Rectal smooth muscle tissue (tissue), 1 donor: Measurements from ENCODE around the gene AKNA.

Source experiments
- H3K27ac ChIP-seq: one replicate; pipeline ENCODE4 v1.7.0; 2013; ENCODE audit warnings: low read depth, low read length, inconsistent platforms
- H3K27me3 ChIP-seq: one replicate; pipeline ENCODE4 v1.7.0; 2013; ENCODE audit warnings: low read length; ENCODE audit not compliant: control insufficient read depth, insufficient read depth
- H3K36me3 ChIP-seq: one replicate; pipeline ENCODE4 v1.7.0; 2013; ENCODE audit warnings: low read length; ENCODE audit not compliant: control insufficient read depth, insufficient read depth
- H3K4me1 ChIP-seq: one replicate; pipeline ENCODE4 v1.7.0; 2013; ENCODE audit warnings: low read length; ENCODE audit not compliant: control insufficient read depth, insufficient read depth
- H3K4me3 ChIP-seq: one replicate; pipeline ENCODE4 v1.7.0; 2013; ENCODE audit warnings: low read length
- H3K9ac ChIP-seq: one replicate; pipeline ENCODE4 v1.7.0; 2013; ENCODE audit warnings: low read length

AKNA gene, protein sequence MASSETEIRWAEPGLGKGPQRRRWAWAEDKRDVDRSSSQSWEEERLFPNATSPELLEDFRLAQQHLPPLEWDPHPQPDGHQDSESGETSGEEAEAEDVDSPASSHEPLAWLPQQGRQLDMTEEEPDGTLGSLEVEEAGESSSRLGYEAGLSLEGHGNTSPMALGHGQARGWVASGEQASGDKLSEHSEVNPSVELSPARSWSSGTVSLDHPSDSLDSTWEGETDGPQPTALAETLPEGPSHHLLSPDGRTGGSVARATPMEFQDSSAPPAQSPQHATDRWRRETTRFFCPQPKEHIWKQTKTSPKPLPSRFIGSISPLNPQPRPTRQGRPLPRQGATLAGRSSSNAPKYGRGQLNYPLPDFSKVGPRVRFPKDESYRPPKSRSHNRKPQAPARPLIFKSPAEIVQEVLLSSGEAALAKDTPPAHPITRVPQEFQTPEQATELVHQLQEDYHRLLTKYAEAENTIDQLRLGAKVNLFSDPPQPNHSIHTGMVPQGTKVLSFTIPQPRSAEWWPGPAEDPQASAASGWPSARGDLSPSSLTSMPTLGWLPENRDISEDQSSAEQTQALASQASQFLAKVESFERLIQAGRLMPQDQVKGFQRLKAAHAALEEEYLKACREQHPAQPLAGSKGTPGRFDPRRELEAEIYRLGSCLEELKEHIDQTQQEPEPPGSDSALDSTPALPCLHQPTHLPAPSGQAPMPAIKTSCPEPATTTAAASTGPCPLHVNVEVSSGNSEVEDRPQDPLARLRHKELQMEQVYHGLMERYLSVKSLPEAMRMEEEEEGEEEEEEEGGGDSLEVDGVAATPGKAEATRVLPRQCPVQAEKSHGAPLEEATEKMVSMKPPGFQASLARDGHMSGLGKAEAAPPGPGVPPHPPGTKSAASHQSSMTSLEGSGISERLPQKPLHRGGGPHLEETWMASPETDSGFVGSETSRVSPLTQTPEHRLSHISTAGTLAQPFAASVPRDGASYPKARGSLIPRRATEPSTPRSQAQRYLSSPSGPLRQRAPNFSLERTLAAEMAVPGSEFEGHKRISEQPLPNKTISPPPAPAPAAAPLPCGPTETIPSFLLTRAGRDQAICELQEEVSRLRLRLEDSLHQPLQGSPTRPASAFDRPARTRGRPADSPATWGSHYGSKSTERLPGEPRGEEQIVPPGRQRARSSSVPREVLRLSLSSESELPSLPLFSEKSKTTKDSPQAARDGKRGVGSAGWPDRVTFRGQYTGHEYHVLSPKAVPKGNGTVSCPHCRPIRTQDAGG (N-terminal part only)

GRCh38 chr9:114387680-114388356, at the start of gene AKNA:
TSS of gene AKNA (minus strand) at chr9:114387982. CDS start at chr9:114381333, 6,649 bp downstream.
- no peaks in the 10 kb centered on the region for H3K36me3 ChIP-seq
- H3K9ac ChIP-seq: peak within 1 kb of the TSS; percentile 81
- peaks cover 43% of the 10 kb centered on the region for H3K4me1 ChIP-seq
- H3K27ac ChIP-seq: peak within 1 kb of the TSS; percentile 88
- H3K27me3 ChIP-seq: no peaks in the 10 kb centered on the region
- peak within 1 kb of the TSS; percentile 90 for H3K4me3 ChIP-seq

DNA sequence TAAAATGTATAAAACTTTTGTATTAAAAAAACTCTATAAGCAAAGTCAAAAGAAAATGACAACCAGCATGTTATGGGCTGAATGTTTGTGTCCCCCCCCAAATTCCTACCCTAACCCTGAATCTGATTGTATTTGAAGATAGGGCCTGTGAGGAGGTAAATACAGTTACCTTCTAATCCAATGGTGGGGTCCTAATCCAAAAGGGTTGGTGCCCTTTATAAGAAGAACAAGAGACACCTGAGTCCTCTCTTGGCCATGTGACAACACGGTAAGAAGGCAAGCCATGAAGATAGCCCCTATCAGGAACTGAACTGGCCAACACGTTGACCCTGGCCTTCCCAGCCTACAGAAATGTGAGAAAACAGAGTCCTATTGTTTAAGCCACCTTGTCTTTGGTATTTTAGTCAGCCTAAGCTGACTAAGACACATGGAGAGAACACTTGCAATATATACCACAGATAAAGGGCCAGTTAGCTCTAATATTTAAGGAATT, 49.7 kb upstream of the AKNA start:
- Histone ChIP-seq H3K9ac (no peak overlapping the region), H3K4me3 (no peak overlapping the region), H3K27ac (no peak overlapping the region), H3K36me3 (no peaks in the 10 kb centered on the region), H3K4me1 (no peaks in the 10 kb centered on the region), H3K27me3 (no peaks in the 10 kb centered on the region)

- no peaks in the 10 kb centered on the region for H3K36me3 ChIP-seq
- H3K27ac ChIP-seq: no peak overlapping the region
- H3K4me1 ChIP-seq: no peaks in the 10 kb centered on the region
- no peaks in the 10 kb centered on the region for H3K27me3 ChIP-seq
- H3K4me3 ChIP-seq: no peak overlapping the region
- H3K9ac ChIP-seq: no peak overlapping the region
Observed at GRCh38 chr9:114434878-114435311, 47.1 kb upstream of the AKNA start.

GRCh38 chr9:114433720-114434255, 46.0 kb upstream of the AKNA start:
- Histone ChIP-seq H3K9ac (no peak overlapping the region), H3K4me3 (no peak overlapping the region), H3K27ac (no peak overlapping the region), H3K36me3 (no peaks in the 10 kb centered on the region), H3K4me1 (no peaks in the 10 kb centered on the region), H3K27me3 (no peaks in the 10 kb centered on the region)

- Histone ChIP-seq H3K27me3 (no peaks in the 10 kb centered on the region), H3K36me3 (no peaks in the 10 kb centered on the region), H3K9ac (no peak overlapping the region), H3K27ac (no peak overlapping the region), H3K4me1 (no peaks in the 10 kb centered on the region), H3K4me3 (no peak overlapping the region)
Observed at GRCh38 chr9:114433086-114433485, 45.3 kb upstream of the AKNA start.

DNA sequence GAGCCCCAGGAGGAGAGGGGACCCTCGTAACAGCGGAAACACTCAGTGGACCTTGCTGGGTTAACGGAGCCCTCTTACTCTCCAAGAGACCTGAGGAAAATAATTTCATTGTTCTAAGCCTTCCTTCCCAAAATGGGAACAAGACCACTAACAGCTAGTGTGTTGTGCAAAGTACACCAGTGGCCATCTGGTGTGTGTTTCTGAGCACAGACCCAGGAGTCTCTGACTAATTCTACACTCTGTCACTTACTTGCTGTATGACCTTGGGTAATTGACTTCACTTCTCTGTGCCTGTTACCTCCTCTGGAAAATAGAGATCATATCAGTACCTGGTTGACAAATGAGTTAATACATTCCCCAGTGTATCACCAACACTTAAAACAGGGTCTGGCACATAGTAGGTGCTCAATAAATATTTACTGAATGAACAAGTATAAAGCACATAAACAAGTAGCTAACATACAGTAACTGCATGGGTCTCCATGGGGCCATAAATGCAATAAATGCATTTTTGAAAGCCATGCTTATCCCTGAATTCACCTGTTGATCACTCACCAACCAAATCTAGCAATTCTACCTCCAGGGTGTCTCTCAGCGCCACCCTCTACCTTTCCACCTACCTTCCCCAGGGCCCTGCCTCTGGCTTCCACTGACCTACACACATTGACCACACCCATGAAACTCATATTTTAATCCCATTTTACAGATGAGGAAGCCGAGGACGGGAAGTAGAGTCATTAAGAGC, 44.7 kb upstream of the AKNA start:
- Histone ChIP-seq H3K27me3 (no peaks in the 10 kb centered on the region), H3K4me3 (no peak overlapping the region), H3K27ac (no peak overlapping the region), H3K9ac (no peak overlapping the region), H3K36me3 (no peaks in the 10 kb centered on the region), H3K4me1 (no peaks in the 10 kb centered on the region)

DNA sequence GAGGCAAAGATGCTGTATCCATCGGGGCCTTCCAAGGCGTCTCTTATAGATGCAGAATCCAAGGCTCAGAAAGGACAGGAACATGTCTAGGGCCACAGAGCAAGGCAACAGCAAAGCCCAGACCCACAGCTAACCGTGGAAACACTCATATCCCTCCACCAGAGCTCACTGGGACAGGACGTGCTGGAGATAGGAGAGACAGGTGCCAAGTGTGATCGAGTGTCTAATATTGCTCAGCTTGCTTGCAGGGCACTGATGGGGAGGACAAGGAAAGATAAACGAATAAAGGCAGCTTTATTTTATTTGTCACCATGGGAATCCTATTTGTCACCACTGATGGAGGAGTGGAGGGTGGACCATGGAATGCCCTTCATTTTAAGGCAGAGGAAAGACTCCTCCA, 44.0 kb upstream of the AKNA start:
- H3K36me3 ChIP-seq: no peaks in the 10 kb centered on the region
- no peaks in the 10 kb centered on the region for H3K27me3 ChIP-seq
- no peak overlapping the region for H3K4me3 ChIP-seq
- no peaks in the 10 kb centered on the region for H3K4me1 ChIP-seq
- H3K9ac ChIP-seq: no peak overlapping the region
- H3K27ac ChIP-seq: no peak overlapping the region

DNA sequence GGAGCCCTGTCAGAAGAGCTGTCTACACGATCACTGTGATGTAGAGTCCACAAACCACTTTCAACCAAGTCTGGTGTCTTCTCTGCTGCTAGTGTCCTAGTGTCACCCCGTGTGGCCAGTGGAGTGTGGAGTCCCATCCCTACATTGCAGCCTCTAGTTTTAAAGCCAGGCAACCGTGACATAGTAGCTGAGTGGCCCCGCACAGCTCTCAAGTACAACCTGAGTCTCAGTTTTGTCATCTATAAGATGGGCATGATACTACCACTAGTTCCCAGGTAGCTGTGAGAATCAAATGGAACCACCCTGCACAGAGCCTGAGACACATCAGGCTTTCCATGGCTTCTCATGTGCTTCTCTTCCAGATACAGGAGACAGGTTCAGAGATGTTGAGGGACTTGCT, 43.2 kb upstream of the AKNA start:
- no peaks in the 10 kb centered on the region for H3K4me1 ChIP-seq
- H3K27ac ChIP-seq: no peak overlapping the region
- no peaks in the 10 kb centered on the region for H3K27me3 ChIP-seq
- H3K9ac ChIP-seq: no peak overlapping the region
- H3K36me3 ChIP-seq: no peaks in the 10 kb centered on the region
- no peak overlapping the region for H3K4me3 ChIP-seq

DNA sequence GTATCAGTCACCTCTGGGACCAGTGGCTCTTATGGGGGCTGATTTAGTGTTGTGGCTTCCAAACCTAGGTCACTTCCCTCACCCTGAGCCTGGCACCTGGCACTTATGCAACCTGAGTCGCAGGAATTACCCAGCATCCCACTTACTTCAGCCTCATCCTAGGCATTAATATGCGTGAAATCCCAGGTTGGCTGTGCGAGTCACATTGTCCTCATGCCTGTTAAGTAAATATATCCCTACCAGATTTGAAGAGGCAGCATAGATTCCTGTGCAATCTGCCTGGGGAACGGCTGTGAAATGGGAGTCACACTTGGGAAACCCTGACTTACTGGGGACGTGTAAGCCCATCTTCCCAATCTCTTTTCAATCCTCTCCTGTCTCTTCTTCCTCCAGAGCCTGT, 42.7 kb upstream of the AKNA start:
- H3K4me1 ChIP-seq: no peaks in the 10 kb centered on the region
- no peaks in the 10 kb centered on the region for H3K36me3 ChIP-seq
- no peak overlapping the region for H3K27ac ChIP-seq
- H3K27me3 ChIP-seq: no peaks in the 10 kb centered on the region
- H3K4me3 ChIP-seq: no peak overlapping the region
- H3K9ac ChIP-seq: no peak overlapping the region

DNA sequence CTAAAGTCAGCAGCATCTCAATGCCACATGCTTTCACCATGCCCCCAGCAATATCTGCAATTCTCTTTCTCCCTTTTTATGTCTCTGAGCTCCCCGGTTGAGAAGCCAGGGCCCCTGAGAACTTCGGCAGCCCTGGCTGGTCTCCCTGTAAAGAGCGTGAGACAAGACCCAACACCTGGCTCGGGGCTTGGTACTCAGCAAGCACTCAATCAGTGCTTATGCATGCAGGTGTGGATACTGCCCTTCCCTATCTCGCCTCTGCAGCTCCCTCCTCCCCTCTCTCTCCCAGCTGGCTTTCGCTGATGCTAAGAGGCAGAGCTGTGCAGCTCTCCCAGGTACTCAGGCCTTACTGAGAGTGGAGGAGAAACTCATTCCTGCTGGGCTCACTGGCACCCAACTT, 41.7 kb upstream of the AKNA start:
- Histone ChIP-seq H3K4me1 (no peaks in the 10 kb centered on the region), H3K9ac (no peak overlapping the region), H3K4me3 (no peak overlapping the region)

GRCh38 chr9:114428466-114428865, 40.7 kb upstream of the AKNA start:
- Histone ChIP-seq H3K27ac (no peak overlapping the region), H3K4me1 (no peaks in the 10 kb centered on the region), H3K9ac (no peak overlapping the region), H3K27me3 (no peaks in the 10 kb centered on the region), H3K36me3 (peaks cover 4% of the 10 kb centered on the region), H3K4me3 (no peak overlapping the region)

More for the DNA sequence above, 41.7 kb upstream of the AKNA start:
- Histone ChIP-seq H3K27me3 (no peaks in the 10 kb centered on the region), H3K27ac (no peak overlapping the region), H3K36me3 (no peaks in the 10 kb centered on the region)
